ENCODE data around the gene MBD3L2B.

MBD3L2B gene

GRCh38 chr19:7010722-7011593 lies 10.3 kb downstream of the MBD3L2B start:
- no peak for DNase-seq (ENCODE audit: low spot score)

GRCh38 chr19:7007859-7008258 lies 13.4 kb downstream of the MBD3L2B start:
- no peak for DNase-seq (ENCODE audit: low spot score)

GRCh38 chr19:7006135-7006704 lies 15.0 kb downstream of the MBD3L2B start:
- no peak for DNase-seq (ENCODE audit: low spot score)

GRCh38 chr19:7004313-7004931 lies 16.8 kb downstream of the MBD3L2B start:
- DNase-seq (ENCODE audit: low spot score) = no peak

- DNase-seq (ENCODE audit: low spot score) = no peak
Measured at GRCh38 chr19:7000816-7001215, 20.4 kb downstream of the MBD3L2B start.

GRCh38 chr19:7000333-7000732 lies 20.9 kb downstream of the MBD3L2B start:
- DNase-seq (ENCODE audit: low spot score) = no peak

GRCh38 chr19:6999933-7000332 lies 21.3 kb downstream of the MBD3L2B start:
- no peak for DNase-seq (ENCODE audit: low spot score)

GRCh38 chr19:6997679-6998445 lies 23.4 kb downstream of the MBD3L2B start:
- no peak for DNase-seq (ENCODE audit: low spot score)

- no peak for DNase-seq (ENCODE audit: low spot score)
Measured at GRCh38 chr19:6996810-6997209, 24.4 kb downstream of the MBD3L2B start.

- DNase-seq (ENCODE audit: low spot score) = no peak
Measured at GRCh38 chr19:6995054-6995453, 26.2 kb downstream of the MBD3L2B start.

GRCh38 chr19:6988257-6988656 lies 33.0 kb downstream of the MBD3L2B start:
- no peak for DNase-seq (ENCODE audit: low spot score)

GRCh38 chr19:6987850-6988249 lies 33.4 kb downstream of the MBD3L2B start:
- no peak for DNase-seq (ENCODE audit: low spot score)

- DNase-seq (ENCODE audit: low spot score) = no peak
Measured at GRCh38 chr19:6983448-6983847, 37.8 kb downstream of the MBD3L2B start.

GRCh38 chr19:6979399-6979798 lies 41.8 kb downstream of the MBD3L2B start:
- DNase-seq (ENCODE audit: low spot score) = no peak

- no peak for DNase-seq (ENCODE audit: low spot score)
Measured at GRCh38 chr19:6976197-6976596, 45.0 kb downstream of the MBD3L2B start.

GRCh38 chr19:6971366-6971765 lies 49.9 kb downstream of the MBD3L2B start:
- DNase-seq (ENCODE audit: low spot score) = no peak

- DNase-seq (ENCODE audit: low spot score) = no peak
Measured at GRCh38 chr19:6970443-6970842, 50.8 kb downstream of the MBD3L2B start.

- no peak for DNase-seq (ENCODE audit: low spot score)
Measured at GRCh38 chr19:6970021-6970420, 51.2 kb downstream of the MBD3L2B start.

- no peak for DNase-seq (ENCODE audit: low spot score)
Measured at GRCh38 chr19:6969490-6969889, 51.7 kb downstream of the MBD3L2B start.
